Measurements from ENCODE around the gene OR7C1. TPM values are rescaled to one million over a fixed set of nuclear protein-coding genes. Genes with fewer than 3 reads are reported as not detected.
"Not testable (repeated sequence)": the region's sequence is repeated elsewhere in the genome, so short reads cannot be mapped to it uniquely, and the experiment has no call there.

Gene OR7C1
- total and polyA plus RNA-seq, 2 of the 8 experiments (the other 6 are each of a cell fraction or from before 2014, with no cell fraction given) = not detected

DNA sequence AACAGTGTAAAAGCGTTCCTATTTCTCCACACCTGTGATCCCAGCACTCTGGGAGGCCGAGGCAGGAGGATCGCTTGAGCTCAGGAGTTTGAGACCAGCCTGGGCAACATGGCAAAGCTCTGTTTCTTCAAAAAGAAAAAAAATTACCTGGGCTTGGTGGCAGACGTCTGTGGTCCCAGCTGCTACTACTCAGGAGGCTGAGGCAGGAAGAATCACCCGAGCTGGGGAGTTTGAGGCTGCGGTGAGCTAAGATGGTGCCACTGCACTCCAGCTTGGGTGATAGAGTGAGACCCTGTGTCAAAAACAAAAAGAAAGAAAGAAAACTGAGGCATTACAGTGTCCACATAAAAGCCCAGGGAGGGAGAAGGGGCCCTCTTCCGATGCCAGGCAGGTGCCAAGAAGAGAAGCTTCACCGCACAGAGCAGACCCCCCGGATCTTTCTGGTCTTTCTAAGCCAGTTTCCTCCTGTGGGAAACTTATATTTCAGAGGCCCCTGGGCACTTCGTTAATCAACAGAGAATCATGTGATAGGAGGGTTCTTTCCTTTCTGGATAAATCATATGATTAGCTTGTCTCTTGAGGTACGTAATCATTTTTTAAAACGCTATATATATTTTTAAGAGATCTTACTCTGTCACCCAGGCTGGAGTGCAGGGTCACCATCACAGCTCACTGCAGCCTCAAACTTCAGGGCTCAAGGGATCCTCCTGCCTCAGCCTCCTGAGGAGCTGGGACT lies 56.7 kb downstream of the OR7C1 start, which contains the start of gene ADGRE2:
ADGRE2 (minus strand) TSS at position 451 of the 736 bp plus-strand sequence. CDS start 1,804 bp downstream, outside the sequence.
- not testable (repeated sequence) for H4K8ac ChIP-seq (ENCODE audit: extremely low read depth, insufficient read depth, low read length); H4K20me1 ChIP-seq (replicated peaks in 1 of 2; ENCODE audit: control insufficient read depth in 1 of 2, insufficient read depth in 2 of 2, low read length in 2 of 2); H2BK15ac ChIP-seq (ENCODE audit: low read length); H3K27ac ChIP-seq (ENCODE audit: low read depth, low read length); H2BK5ac ChIP-seq (ENCODE audit: low read depth, low read length); H2AK5ac ChIP-seq (ENCODE audit: low read depth, low read length); H3K23ac ChIP-seq (ENCODE audit: insufficient read length); H4K91ac ChIP-seq (replicated peaks; ENCODE audit: insufficient read length, low read length); H3K27me3 ChIP-seq (replicated peaks in 1 of 4; ENCODE audit: control insufficient read depth in 3 of 4, extremely low read depth in 1 of 4, insufficient read depth in 3 of 4, low read length in 3 of 4); H3K36me3 ChIP-seq (ENCODE audit: control insufficient read depth in 2 of 4, insufficient read depth in 4 of 4, low read length in 3 of 4); H2BK20ac ChIP-seq (ENCODE audit: low read length); H3K18ac ChIP-seq (ENCODE audit: extremely low read depth, low read length); H3K4me1 ChIP-seq (replicated peaks in 1 of 4; ENCODE audit: control insufficient read depth in 3 of 4, insufficient read depth in 4 of 4, low read length in 3 of 4); H3K4me2 ChIP-seq (ENCODE audit: insufficient read depth in 1 of 2, low read depth in 2 of 2, low read length in 2 of 2); H2AFZ ChIP-seq (ENCODE audit: low read length); H3K4me3 ChIP-seq (ENCODE audit: extremely low read depth in 1 of 4, insufficient read depth in 2 of 4, low read depth in 3 of 4, low read length in 4 of 4); H3K14ac ChIP-seq (ENCODE audit: insufficient read length); H3K9me3 ChIP-seq (ENCODE audit: insufficient read depth in 2 of 2, low read depth in 1 of 2, low read length in 1 of 2); FAIRE-seq; H3K4ac ChIP-seq (replicated peaks; ENCODE audit: insufficient read length, low read depth, low read length); H3K23me2 ChIP-seq (ENCODE audit: low read depth, low read length); H3K9ac ChIP-seq (replicated peaks in 1 of 4; ENCODE audit: extremely low read depth in 1 of 4, low read depth in 3 of 4, low read length in 3 of 4); H2BK120ac ChIP-seq (replicated peaks; ENCODE audit: low read depth, low read length); H4K5ac ChIP-seq (ENCODE audit: insufficient read length, low read depth, low read length); H3K79me2 ChIP-seq (ENCODE audit: control insufficient read depth in 1 of 2, insufficient read depth in 2 of 2, low read length in 2 of 2); H3K56ac ChIP-seq (replicated peaks; ENCODE audit: insufficient read length, low read depth, low read length); H2BK12ac ChIP-seq (ENCODE audit: low read depth, low read length); H3K79me1 ChIP-seq (ENCODE audit: low read depth, low read length)
- DNase-seq (ENCODE audit: low read depth in 1 of 2, low spot score in 2 of 2) = peak in 1 of 2 experiments; percentile 23
- CTCF ChIA-PET (ENCODE audit: partially characterized antibody) = interaction anchor here (0.7 to 2.2 kb wide), 4 partner anchors 8 to 376 kb away, joined by 3 to 10 read pairs (median 5); no protein-coding TSS in a partner anchor
- 79% methylated on average over 11 of the region's 12 CpGs; no CpG with 5 or more reads in 1 of the 2 experiments for WGBS, 2 experiments (ENCODE audit: extremely low coverage in 1 of 2, insufficient coverage in 1 of 2, insufficient read length in 1 of 2, insufficient replicate concordance in 2 of 2, low coverage in 1 of 2, low lambda C conversion rate in 2 of 2, missing lambda C conversion rate in 1 of 2)
- POLR2A ChIA-PET (ENCODE audit: partially characterized antibody) = interaction anchor here (4.1 kb wide), 1 partner anchor 20 kb away, joined by 18 read pairs; no protein-coding TSS in a partner anchor

Data from H1 (cell line).